ENCODE measurements around the gene MN1.

Gene MN1

GRCh38 chr22:27731621-27732020 lies 69.9 kb downstream of the MN1 start:
- DNase-seq = no peak

GRCh38 chr22:27730641-27731433 lies 70.7 kb downstream of the MN1 start:
- no peak for DNase-seq

- DNase-seq = no peak
Observed at GRCh38 chr22:27729246-27729645, 72.3 kb downstream of the MN1 start.

GRCh38 chr22:27727673-27728451 lies 73.7 kb downstream of the MN1 start:
- DNase-seq = no peak

- no peak for DNase-seq
Observed at GRCh38 chr22:27726686-27727449, 74.7 kb downstream of the MN1 start.

- DNase-seq = no peak
Observed at GRCh38 chr22:27726331-27726685, 75.2 kb downstream of the MN1 start.

- no peak for DNase-seq
Observed at GRCh38 chr22:27725661-27726060, 75.9 kb downstream of the MN1 start.

- no peak for DNase-seq
Observed at GRCh38 chr22:27724709-27725108, 76.8 kb downstream of the MN1 start.

GRCh38 chr22:27724157-27724556 lies 77.4 kb downstream of the MN1 start:
- no peak for DNase-seq

GRCh38 chr22:27723708-27724107 lies 77.8 kb downstream of the MN1 start:
- no peak for DNase-seq

- no peak for DNase-seq
Observed at GRCh38 chr22:27723158-27723557, 78.4 kb downstream of the MN1 start.

GRCh38 chr22:27720860-27721259 lies 80.7 kb downstream of the MN1 start:
- no peak for DNase-seq

- DNase-seq = no peak
Observed at GRCh38 chr22:27719535-27720227, 81.9 kb downstream of the MN1 start.

GRCh38 chr22:27719036-27719347 lies 82.6 kb downstream of the MN1 start:
- DNase-seq = no peak

- DNase-seq = no peak
Observed at GRCh38 chr22:27718186-27719035, 83.1 kb downstream of the MN1 start.

- no peak for DNase-seq
Observed at GRCh38 chr22:27717094-27717493, 84.5 kb downstream of the MN1 start.

GRCh38 chr22:27716074-27716473 lies 85.5 kb downstream of the MN1 start:
- DNase-seq = no peak

GRCh38 chr22:27715106-27715505 lies 86.5 kb downstream of the MN1 start:
- DNase-seq = no peak

GRCh38 chr22:27714068-27714467 lies 87.5 kb downstream of the MN1 start:
- no peak for DNase-seq

GRCh38 chr22:27713461-27713860 lies 88.1 kb downstream of the MN1 start:
- DNase-seq = no peak

GRCh38 chr22:27711756-27712155 lies 89.8 kb downstream of the MN1 start:
- no peak for DNase-seq

GRCh38 chr22:27711012-27711411 lies 90.5 kb downstream of the MN1 start:
- DNase-seq = no peak

Data from cortex of kidney (tissue), 1 donor.